HepG2 (cell line): ENCODE results near the gene CHCHD6. TPM values are rescaled to one million over a fixed set of nuclear protein-coding genes. Genes with fewer than 3 reads are reported as not detected.

Experiments
- ATAC-seq: fragments of 200-7000 bp; cut with Tn5 transposase; 3 replicates; pipeline ENCODE4 v1.9.1; 2020; ENCODE audit warnings: mild to moderate bottlenecking, moderate library complexity
- BruUV-seq: library from RNA; stranded (reverse); fragments of 400-500 nt; replicated peaks from 2 replicates; lab custom pipeline; 2021; lab: Mats Ljungman, UMichigan
- CTCF ChIA-PET: fragments of 300-600 bp; formaldehyde crosslinking; extraction: SDS; loops from one replicate; lab custom pipeline; 2021; ENCODE audit warnings: low total read pairs, inconsistent platforms, low intra/inter-chr PET ratio; lab: Yijun Ruan, JAX
- POLR2A ChIA-PET: fragments of 350-600 bp; sonication (Branson Sonifier 250); formaldehyde crosslinking; loops from one replicate; lab custom pipeline; 2020; ENCODE audit warnings: antibody characterized with exemption, inconsistent platforms; lab: Yijun Ruan, JAX
- DNase-seq: peaks from one replicate; pipeline ENCODE4 v3.0.0-alpha.2; 2015; ENCODE audit warnings: low spot score
- FAIRE-seq: peaks from 3 replicates; lab custom pipeline; 2011; peaks lifted over from hg19 to GRCh38; lab: Jason Lieb, UNC
- H2AFZ ChIP-seq: one replicate; pipeline ENCODE4 v1.6.1; 2011; ENCODE audit warnings: low read length, inconsistent platforms
- H3K27ac ChIP-seq: fragments of 300-600 bp; 3 replicates; pipeline ENCODE4 v1.8.0; 2011; ENCODE audit warnings: mixed run types, mild to moderate bottlenecking, mixed read lengths, low read length, inconsistent platforms; ENCODE audit not compliant: insufficient read depth; ENCODE audit errors: extremely low read length
- H3K27me3 ChIP-seq, 2 experiments: fragments of 200-600 bp in 1 of 2; 2 replicates in 1 of 2; 3 replicates in 1 of 2; pipeline versions ENCODE4 v1.6.0 to v1.8.0; 2011; ENCODE audit warnings: low read length in 2 of 2, mild to moderate bottlenecking in 2 of 2, moderate library complexity in 2 of 2, inconsistent platforms in 1 of 2; ENCODE audit not compliant: insufficient read depth in 2 of 2, control insufficient read depth in 1 of 2
- H3K36me3 ChIP-seq, 2 experiments: fragments of 200-600 bp in 1 of 2; replicated peaks in 1 of 2; 2 replicates in 1 of 2; 3 replicates in 1 of 2; pipeline versions ENCODE4 v1.5.1 to v1.8.0; 2011; ENCODE audit warnings: low read length in 2 of 2, inconsistent platforms in 1 of 2; ENCODE audit not compliant: insufficient read depth in 2 of 2, control insufficient read depth in 1 of 2
- H3K4me1 ChIP-seq: 2 replicates; pipeline ENCODE4 v1.5.1; 2012; ENCODE audit warnings: low read length, inconsistent platforms; ENCODE audit not compliant: insufficient read depth
- H3K4me2 ChIP-seq: 2 replicates; pipeline ENCODE4 v1.6.0; 2011; ENCODE audit warnings: low read depth, low read length, inconsistent platforms
- H3K4me3 ChIP-seq, 3 experiments: fragments of 200-600 bp in 1 of 3; sonication (generic), shearing (Covaris generic) in 1 of 3; replicated peaks in 1 of 3; 2 replicates each; pipeline ENCODE4 v1.5.1; 2011 to 2016; ENCODE audit warnings: low read length in 3 of 3, inconsistent platforms in 2 of 3, low read depth in 2 of 3, mild to moderate bottlenecking in 2 of 3, control low read depth in 1 of 3, mixed read lengths in 1 of 3; ENCODE audit not compliant: insufficient read depth in 1 of 3
- H3K79me2 ChIP-seq: one replicate; pipeline ENCODE4 v1.6.1; 2011; ENCODE audit warnings: low read length, inconsistent platforms; ENCODE audit not compliant: insufficient read depth
- H3K9ac ChIP-seq: 2 replicates; pipeline ENCODE4 v1.6.0; 2011; ENCODE audit warnings: mild to moderate bottlenecking, low read depth, low read length, inconsistent platforms; ENCODE audit not compliant: insufficient read depth
- H3K9me3 ChIP-seq: 2 replicates; pipeline ENCODE4 v1.5.1; 2012; ENCODE audit warnings: mild to moderate bottlenecking, low read length
- H4K20me1 ChIP-seq: 2 replicates; pipeline ENCODE4 v1.6.0; 2011; ENCODE audit warnings: inconsistent platforms, mild to moderate bottlenecking, low read length, moderate library complexity; ENCODE audit not compliant: insufficient read depth
- ASH2L ChIP-seq: fragments of 300-600, 200-600 bp; sonication (generic); IDR thresholded peaks from 2 replicates; pipeline ENCODE4 v1.7.0; 2017; ENCODE audit warnings: low read depth, mild to moderate bottlenecking, moderate library complexity, mixed read lengths, low read length; ENCODE audit not compliant: insufficient read length
- ATM ChIP-seq: fragments of 450-650 bp; IDR thresholded peaks from 2 replicates; pipeline ENCODE4 v1.7.1; 2017; ENCODE audit warnings: mild to moderate bottlenecking, borderline replicate concordance
- HDAC6 ChIP-seq: fragments of 200-600 bp; sonication (generic); IDR thresholded peaks from 2 replicates; pipeline ENCODE4 v1.7.0; 2017; ENCODE audit warnings: mild to moderate bottlenecking, antibody characterized with exemption, low read length, low read depth
- HNRNPK ChIP-seq: fragments of 200-400 bp; formaldehyde crosslinking; IDR thresholded peaks from 2 replicates; pipeline ENCODE4 v1.6.1; 2018; ENCODE audit warnings: low read length, low read depth, moderate library complexity, mild to moderate bottlenecking; ENCODE audit not compliant: poor library complexity, severe bottlenecking
- JUND ChIP-seq: sonication (generic); formaldehyde crosslinking; IDR thresholded peaks from 2 replicates; pipeline ENCODE4 v1.8.0; 2022; ENCODE audit warnings: mild to moderate bottlenecking, missing genetic modification reagents
- MAF1 ChIP-seq: sonication (generic); formaldehyde crosslinking; IDR thresholded peaks from 2 replicates; pipeline ENCODE4 v1.5.0; 2020; ENCODE audit warnings: missing genetic modification reagents, borderline replicate concordance
- NCOA1 ChIP-seq: sonication (generic); formaldehyde crosslinking; IDR thresholded peaks from 2 replicates; pipeline ENCODE4 v1.9.0; 2021; ENCODE audit warnings: missing genetic modification reagents
- RFX5 ChIP-seq: IDR thresholded peaks from 2 replicates; pipeline ENCODE4 v1.6.1; 2011; ENCODE audit warnings: low read depth, low read length, improper control_type of control experiment
- SPEN ChIP-seq: sonication (generic); formaldehyde crosslinking; IDR thresholded peaks from 2 replicates; pipeline ENCODE4 v1.5.1; 2020; ENCODE audit warnings: low read depth, mild to moderate bottlenecking, missing genetic modification reagents
- ZBTB7B ChIP-seq: sonication (generic); formaldehyde crosslinking; IDR thresholded peaks from 2 replicates; pipeline ENCODE4 v1.4.0; 2020; ENCODE audit warnings: missing genetic modification reagents
- ZFP36L2 ChIP-seq: sonication (generic); formaldehyde crosslinking; IDR thresholded peaks from 2 replicates; pipeline ENCODE4 v1.4.0; 2020; ENCODE audit warnings: missing genetic modification reagents
- WGBS: methylation state at CpG from one replicate; pipeline ENCODE4 v1.1.6; 2017; ENCODE audit warnings: low lambda C conversion rate; 5-methylcytosine and 5-hydroxymethylcytosine counted together
- in situ Hi-C: cut with HindIII; loops from 2 replicates; pipeline ENCODE4 v1.10.0; 2017; ENCODE audit warnings: low pct_unique_long_range_greater_than_20kb; ENCODE audit not compliant: extremely low pct_ligation_motif_present
- intact Hi-C: fragments of 100-400 bp; cut with micrococcal nuclease; formaldehyde crosslinking; loops from one replicate; pipeline ENCODE4 v1.10.0; 2022; ENCODE audit not compliant: unreplicated experiment
- polyA plus RNA-seq, 8 experiments: library from polyadenylated mRNA; depleted of rRNA in 3 of 8; stranded (reverse) in 7 of 8; unstranded in 1 of 8; fragments of >200 nt; fragmentation: Illumina TruSeq in 4 of 8; extraction: Trizol in 4 of 8; gene quantifications; 2 replicates each; pipeline versions ENCODE4 v1.2.1 to v1.2.3, GENCODE V29; 2011 to 2016; ENCODE audit warnings: low read depth in 4 of 8, missing spikeins in 1 of 8, mixed read lengths in 1 of 8; ENCODE audit not compliant: insufficient read depth in 1 of 8
- total RNA-seq, 5 experiments: library from RNA; depleted of rRNA; stranded (reverse); fragments of >200 nt; fragmentation: Illumina TruSeq; extraction: Trizol; gene quantifications; 2 replicates each; pipeline ENCODE4 v1.2.3, GENCODE V29; 2016; ENCODE audit warnings: low read depth in 1 of 5
- TF ChIP-seq, protein P1 (sequence below): sonication (generic); formaldehyde crosslinking; IDR thresholded peaks from 2 replicates; pipeline ENCODE4 v1.5.0; 2020; ENCODE audit warnings: mild to moderate bottlenecking, missing genetic modification reagents
- TF ChIP-seq, protein P2 (sequence below): sonication (generic); formaldehyde crosslinking; IDR thresholded peaks from 2 replicates; pipeline ENCODE4 v1.5.0; 2020; ENCODE audit warnings: missing genetic modification reagents
- TF ChIP-seq, protein P3 (sequence below): sonication (generic); formaldehyde crosslinking; IDR thresholded peaks from 2 replicates; pipeline ENCODE4 v1.5.0; 2020; ENCODE audit warnings: missing genetic modification reagents
- TF ChIP-seq, protein P4 (sequence below): sonication (generic); formaldehyde crosslinking; IDR thresholded peaks from 2 replicates; pipeline ENCODE4 v1.5.0; 2020; ENCODE audit warnings: missing genetic modification reagents
- TF ChIP-seq, protein P5 (sequence below): sonication (generic); formaldehyde crosslinking; IDR thresholded peaks from 2 replicates; pipeline ENCODE4 v1.4.0; 2020; ENCODE audit warnings: mild to moderate bottlenecking, missing genetic modification reagents

The CHCHD6 gene
- total and polyA plus RNA-seq, 2 of the 13 experiments (the other 11 are each of a cell fraction or from before 2014, with no cell fraction given), result 20.3 to 20.8 TPM

DNA sequence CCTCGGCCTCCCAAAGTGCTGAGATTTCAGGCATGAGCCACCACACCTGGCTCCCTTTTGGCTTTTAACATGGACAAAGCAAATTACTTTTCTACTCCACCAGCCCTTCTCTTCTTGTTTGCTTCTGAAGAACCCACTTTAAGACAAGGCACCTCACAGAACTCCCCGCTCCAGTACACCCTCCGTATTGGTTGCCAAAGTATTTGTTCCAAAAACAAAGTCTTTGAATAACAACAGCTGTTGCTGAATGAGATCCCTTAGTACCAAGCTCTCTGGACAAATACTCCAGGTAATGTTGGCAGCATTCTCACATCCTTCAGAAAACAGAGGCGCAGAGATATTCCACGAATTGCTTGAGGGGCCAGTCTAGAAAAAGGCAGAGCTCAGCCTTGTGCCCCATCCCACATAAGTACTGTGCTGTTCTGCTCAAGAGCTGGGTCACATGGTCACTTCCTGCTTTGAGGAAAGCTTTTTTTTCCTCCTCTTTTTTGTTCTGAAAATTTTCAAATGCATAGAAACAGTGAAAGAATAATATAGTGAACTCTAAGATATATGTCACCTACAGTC lies 7.3 kb upstream of the CHCHD6 start:
- ChIA-PET POLR2A (no interaction called here), CTCF (no interaction called here)
- Histone ChIP-seq H3K36me3 (no peaks in the 10 kb centered on the region), H2AFZ (no peak overlapping the region), H3K4me3 (no peak overlapping the region), H4K20me1 (no peaks in the 10 kb centered on the region), H3K27me3 (peaks cover 0 to 16% of the 10 kb centered on the region in 2 experiments; a peak in 2 of 5 replicates), H3K9ac (no peak overlapping the region), H3K27ac (no peak overlapping the region), H3K9me3 (peaks cover 5% of the 10 kb centered on the region; the same call in 1 of the 2 replicates), H3K79me2 (no peaks in the 10 kb centered on the region), H3K4me2 (no peak overlapping the region), H3K4me1 (no peaks in the 10 kb centered on the region)
- FAIRE-seq (no peak), DNase-seq (no peak), ATAC-seq (no peak)
- TF ChIP-seq ASH2L (no peak), JUND (CRISPR knock-in tag) (no peak), SPEN (CRISPR knock-in tag) (no peak), NCOA1 (CRISPR knock-in tag) (no peak), MAF1 (no peak), RFX5 (no peak), ATM (no peak), HDAC6 (no peak), HNRNPK (no peak), ZBTB7B (no peak), ZFP36L2 (CRISPR knock-in tag) (no peak)
- TF ChIP-seq, protein P1, sequence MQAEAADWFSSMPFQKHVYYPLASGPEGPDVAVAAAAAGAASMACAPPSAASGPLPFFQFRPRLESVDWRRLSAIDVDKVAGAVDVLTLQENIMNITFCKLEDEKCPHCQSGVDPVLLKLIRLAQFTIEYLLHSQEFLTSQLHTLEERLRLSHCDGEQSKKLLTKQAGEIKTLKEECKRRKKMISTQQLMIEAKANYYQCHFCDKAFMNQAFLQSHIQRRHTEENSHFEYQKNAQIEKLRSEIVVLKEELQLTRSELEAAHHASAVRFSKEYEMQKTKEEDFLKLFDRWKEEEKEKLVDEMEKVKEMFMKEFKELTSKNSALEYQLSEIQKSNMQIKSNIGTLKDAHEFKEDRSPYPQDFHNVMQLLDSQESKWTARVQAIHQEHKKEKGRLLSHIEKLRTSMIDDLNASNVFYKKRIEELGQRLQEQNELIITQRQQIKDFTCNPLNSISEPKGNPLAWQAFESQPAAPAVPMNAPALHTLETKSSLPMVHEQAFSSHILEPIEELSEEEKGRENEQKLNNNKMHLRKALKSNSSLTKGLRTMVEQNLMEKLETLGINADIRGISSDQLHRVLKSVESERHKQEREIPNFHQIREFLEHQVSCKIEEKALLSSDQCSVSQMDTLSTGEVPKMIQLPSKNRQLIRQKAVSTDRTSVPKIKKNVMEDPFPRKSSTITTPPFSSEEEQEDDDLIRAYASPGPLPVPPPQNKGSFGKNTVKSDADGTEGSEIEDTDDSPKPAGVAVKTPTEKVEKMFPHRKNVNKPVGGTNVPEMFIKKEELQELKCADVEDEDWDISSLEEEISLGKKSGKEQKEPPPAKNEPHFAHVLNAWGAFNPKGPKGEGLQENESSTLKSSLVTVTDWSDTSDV (CRISPR knock-in tag), result no peak
- TF ChIP-seq, protein P2, sequence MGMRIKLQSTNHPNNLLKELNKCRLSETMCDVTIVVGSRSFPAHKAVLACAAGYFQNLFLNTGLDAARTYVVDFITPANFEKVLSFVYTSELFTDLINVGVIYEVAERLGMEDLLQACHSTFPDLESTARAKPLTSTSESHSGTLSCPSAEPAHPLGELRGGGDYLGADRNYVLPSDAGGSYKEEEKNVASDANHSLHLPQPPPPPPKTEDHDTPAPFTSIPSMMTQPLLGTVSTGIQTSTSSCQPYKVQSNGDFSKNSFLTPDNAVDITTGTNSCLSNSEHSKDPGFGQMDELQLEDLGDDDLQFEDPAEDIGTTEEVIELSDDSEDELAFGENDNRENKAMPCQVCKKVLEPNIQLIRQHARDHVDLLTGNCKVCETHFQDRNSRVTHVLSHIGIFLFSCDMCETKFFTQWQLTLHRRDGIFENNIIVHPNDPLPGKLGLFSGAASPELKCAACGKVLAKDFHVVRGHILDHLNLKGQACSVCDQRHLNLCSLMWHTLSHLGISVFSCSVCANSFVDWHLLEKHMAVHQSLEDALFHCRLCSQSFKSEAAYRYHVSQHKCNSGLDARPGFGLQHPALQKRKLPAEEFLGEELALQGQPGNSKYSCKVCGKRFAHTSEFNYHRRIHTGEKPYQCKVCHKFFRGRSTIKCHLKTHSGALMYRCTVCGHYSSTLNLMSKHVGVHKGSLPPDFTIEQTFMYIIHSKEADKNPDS, result no peak
- TF ChIP-seq, protein P3, sequence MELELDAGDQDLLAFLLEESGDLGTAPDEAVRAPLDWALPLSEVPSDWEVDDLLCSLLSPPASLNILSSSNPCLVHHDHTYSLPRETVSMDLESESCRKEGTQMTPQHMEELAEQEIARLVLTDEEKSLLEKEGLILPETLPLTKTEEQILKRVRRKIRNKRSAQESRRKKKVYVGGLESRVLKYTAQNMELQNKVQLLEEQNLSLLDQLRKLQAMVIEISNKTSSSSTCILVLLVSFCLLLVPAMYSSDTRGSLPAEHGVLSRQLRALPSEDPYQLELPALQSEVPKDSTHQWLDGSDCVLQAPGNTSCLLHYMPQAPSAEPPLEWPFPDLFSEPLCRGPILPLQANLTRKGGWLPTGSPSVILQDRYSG (CRISPR knock-in tag), result no peak
- TF ChIP-seq, protein P4, sequence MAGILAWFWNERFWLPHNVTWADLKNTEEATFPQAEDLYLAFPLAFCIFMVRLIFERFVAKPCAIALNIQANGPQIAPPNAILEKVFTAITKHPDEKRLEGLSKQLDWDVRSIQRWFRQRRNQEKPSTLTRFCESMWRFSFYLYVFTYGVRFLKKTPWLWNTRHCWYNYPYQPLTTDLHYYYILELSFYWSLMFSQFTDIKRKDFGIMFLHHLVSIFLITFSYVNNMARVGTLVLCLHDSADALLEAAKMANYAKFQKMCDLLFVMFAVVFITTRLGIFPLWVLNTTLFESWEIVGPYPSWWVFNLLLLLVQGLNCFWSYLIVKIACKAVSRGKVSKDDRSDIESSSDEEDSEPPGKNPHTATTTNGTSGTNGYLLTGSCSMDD (CRISPR knock-in tag), result no peak
- TF ChIP-seq, protein P5, sequence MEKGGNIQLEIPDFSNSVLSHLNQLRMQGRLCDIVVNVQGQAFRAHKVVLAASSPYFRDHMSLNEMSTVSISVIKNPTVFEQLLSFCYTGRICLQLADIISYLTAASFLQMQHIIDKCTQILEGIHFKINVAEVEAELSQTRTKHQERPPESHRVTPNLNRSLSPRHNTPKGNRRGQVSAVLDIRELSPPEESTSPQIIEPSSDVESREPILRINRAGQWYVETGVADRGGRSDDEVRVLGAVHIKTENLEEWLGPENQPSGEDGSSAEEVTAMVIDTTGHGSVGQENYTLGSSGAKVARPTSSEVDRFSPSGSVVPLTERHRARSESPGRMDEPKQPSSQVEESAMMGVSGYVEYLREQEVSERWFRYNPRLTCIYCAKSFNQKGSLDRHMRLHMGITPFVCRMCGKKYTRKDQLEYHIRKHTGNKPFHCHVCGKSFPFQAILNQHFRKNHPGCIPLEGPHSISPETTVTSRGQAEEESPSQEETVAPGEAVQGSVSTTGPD (CRISPR knock-in tag), result no peak
- 26% methylated on average over 5 of the region's 5 CpGs for WGBS
- in situ Hi-C loops, result no loop called here
- BruUV-seq, result no TSS peak
- intact Hi-C loops, result no loop called here
